ENCODE measurements around the gene OTULIN. TPM values are rescaled to one million over a fixed set of nuclear protein-coding genes. Genes with fewer than 3 reads are reported as not detected.
A peak's percentile ranks its signal among the peaks of the same experiment; 100 is the strongest.

The OTULIN gene
- total and polyA plus RNA-seq, 4 donors: 8.6 to 44.4 (median 12.1) TPM

- TF ChIP-seq RAD21 (IDR thresholded peaks at IDR 0.05) (peak; percentile 46 to 75), HNF4A (conservative IDR thresholded peaks at IDR 0.05) (peak; percentile 96 to 97), MAX (IDR thresholded peaks at IDR 0.05) (peak; percentile 80), ATF3 (IDR thresholded peaks at IDR 0.05) (peak; percentile 43), RXRA (IDR thresholded peaks at IDR 0.05) (peak; percentile 98 to 99)
Measured at GRCh38 chr5:14728459-14728938, 64.0 kb downstream of the OTULIN start (continued).

GRCh38 chr5:14729448-14730385 lies 65.2 kb downstream of the OTULIN start:
- Histone ChIP-seq H3K4me3 (ENCODE audit: low read depth in 1 of 3, low read length in 3 of 3) (no peak overlapping the region), H3K36me3 (ENCODE audit: control insufficient read depth in 4 of 4, insufficient read depth in 3 of 4, low read depth in 1 of 4, low read length in 3 of 4) (peaks cover 0 to 11% (median 0%) of the 10 kb centered on the region in 4 donors), H3K4me1 (ENCODE audit: control insufficient read depth in 4 of 4, insufficient read depth in 4 of 4, low read length in 3 of 4) (peaks cover 8 to 21% (median 15%) of the 10 kb centered on the region in 4 donors), H3K27me3 (ENCODE audit: control insufficient read depth in 4 of 4, insufficient read depth in 4 of 4, low read length in 3 of 4) (no peaks in the 10 kb centered on the region), H3K27ac (ENCODE audit: low read depth in 1 of 2, low read length in 2 of 2) (peak overlapping the region; percentile 8 to 10), H3K9ac (ENCODE audit: low read depth in 1 of 2, low read length in 2 of 2) (no peak overlapping the region), H3K9me3 (ENCODE audit: control insufficient read depth in 4 of 4, low read length in 3 of 4) (no peaks in the 10 kb centered on the region)
- DNase-seq (ENCODE audit: low spot score): no peak
- WGBS: 96% methylated on average over 18 of the region's 18 CpGs
- TF ChIP-seq HNF4G (IDR thresholded peaks at IDR 0.05) (no peak), ATF3 (IDR thresholded peaks at IDR 0.05) (no peak), FOXA2 (IDR thresholded peaks at IDR 0.05) (no peak)

GRCh38 chr5:14730466-14730865 lies 65.9 kb downstream of the OTULIN start:
- peaks cover 8 to 24% (median 18%) of the 10 kb centered on the region in 4 donors for H3K4me1 ChIP-seq (ENCODE audit: control insufficient read depth in 4 of 4, insufficient read depth in 4 of 4, low read length in 3 of 4)
- TF ChIP-seq ZBTB33 (IDR thresholded peaks at IDR 0.05) (no peak), RAD21 (IDR thresholded peaks at IDR 0.05) (no peak), EGR1 (IDR thresholded peaks at IDR 0.05; ENCODE audit: low read depth in 2 of 2) (no peak), TAF1 (conservative IDR thresholded peaks at IDR 0.05) (no peak), FOXA2 (IDR thresholded peaks at IDR 0.05) (no peak), REST (IDR thresholded peaks at IDR 0.05) (no peak), SP1 (IDR thresholded peaks at IDR 0.05) (no peak), GABPA (IDR thresholded peaks at IDR 0.05 in 1 of 2, conservative IDR thresholded peaks at IDR 0.05 in 1 of 2) (no peak), HNF4G (IDR thresholded peaks at IDR 0.05) (no peak), RXRA (IDR thresholded peaks at IDR 0.05) (no peak), HNF4A (conservative IDR thresholded peaks at IDR 0.05) (no peak), JUND (IDR thresholded peaks at IDR 0.05) (no peak)
- no peak for DNase-seq (ENCODE audit: low spot score)
- no peaks in the 10 kb centered on the region for H3K9me3 ChIP-seq (ENCODE audit: control insufficient read depth in 4 of 4, low read length in 3 of 4)
- H3K36me3 ChIP-seq (ENCODE audit: control insufficient read depth in 4 of 4, insufficient read depth in 3 of 4, low read depth in 1 of 4, low read length in 3 of 4): peaks cover 0 to 10% (median 0%) of the 10 kb centered on the region in 4 donors
- no peak overlapping the region for H3K9ac ChIP-seq (ENCODE audit: low read depth in 1 of 2, low read length in 2 of 2)
- no peak overlapping the region for H3K4me3 ChIP-seq (ENCODE audit: low read depth in 1 of 3, low read length in 3 of 3)
- H3K27ac ChIP-seq (ENCODE audit: low read depth in 1 of 2, low read length in 2 of 2): no peak overlapping the region
- 97% methylated on average over 13 of the region's 13 CpGs for WGBS
- H3K27me3 ChIP-seq (ENCODE audit: control insufficient read depth in 4 of 4, insufficient read depth in 4 of 4, low read length in 3 of 4): no peaks in the 10 kb centered on the region

Data from liver (tissue), 9 donors.